HEK293 (cell line): ENCODE measurements around the gene SF3B3.

ENCODE experiments used
- CTCF ChIA-PET: fragments of 350-600 bp; formaldehyde crosslinking; extraction: SDS; loops from one replicate; lab custom pipeline; 2021; ENCODE audit warnings: antibody characterized with exemption; lab: Yijun Ruan, JAX
- POLR2A ChIA-PET: fragments of 300-600 bp; formaldehyde crosslinking; extraction: SDS; loops from one replicate; lab custom pipeline; 2020; ENCODE audit warnings: antibody characterized with exemption, inconsistent platforms; lab: Yijun Ruan, JAX
- H3K27ac ChIP-seq: fragments of 200-500 bp; sonication (Bioruptor generic); 2 replicates; pipeline ENCODE4 v1.5.1; 2014; ENCODE audit warnings: low read depth, low read length, control low read depth, inconsistent platforms; ENCODE audit errors: extremely low read depth
- H3K36me3 ChIP-seq, 2 experiments: fragments of 200-500 bp in 1 of 2; sonication (Bioruptor generic) in 1 of 2; 1 replicate in 1 of 2; 2 replicates in 1 of 2; pipeline ENCODE4 v1.5.1; 2014 to 2017; ENCODE audit warnings: inconsistent platforms in 2 of 2, low read length in 2 of 2; ENCODE audit not compliant: control insufficient read depth in 2 of 2, insufficient read depth in 1 of 2
- H3K4me1 ChIP-seq: fragments of 200-500 bp; sonication (Bioruptor generic); 2 replicates; pipeline ENCODE4 v1.5.1; 2014; ENCODE audit warnings: mild to moderate bottlenecking, low read length, inconsistent platforms; ENCODE audit not compliant: control insufficient read depth, insufficient read depth
- H3K4me3 ChIP-seq: 2 replicates; pipeline ENCODE4 v1.5.1; 2011; ENCODE audit warnings: low read depth, mild to moderate bottlenecking, control low read depth, low read length, moderate library complexity
- H3K9me3 ChIP-seq: fragments of 200-500 bp; sonication (Bioruptor generic); 2 replicates; pipeline ENCODE4 v1.5.1; 2014; ENCODE audit warnings: low read depth, low read length, inconsistent platforms; ENCODE audit not compliant: control insufficient read depth, insufficient read depth
- AEBP2 ChIP-seq: fragments of 450-650 bp; formaldehyde crosslinking; IDR thresholded peaks from 2 replicates; pipeline ENCODE4 v1.5.1; 2016; ENCODE audit warnings: missing biosample characterization, missing genetic modification characterization, borderline replicate concordance
- CTCF ChIP-seq: fragments of 450-650 bp; formaldehyde crosslinking; IDR thresholded peaks from 2 replicates; pipeline ENCODE4 v1.5.1; 2016; ENCODE audit warnings: missing biosample characterization, missing genetic modification characterization
- HOXD13 ChIP-seq: sonication (generic); formaldehyde crosslinking; IDR thresholded peaks from 2 replicates; pipeline ENCODE4 v1.8.0; 2022; ENCODE audit warnings: missing genetic modification reagents, borderline replicate concordance
- PRDM1 ChIP-seq: fragments of 450-650 bp; formaldehyde crosslinking; IDR thresholded peaks from 2 replicates; pipeline ENCODE4; 2016; ENCODE audit warnings: missing biosample characterization, missing genetic modification characterization
- PRDM2 ChIP-seq: fragments of 450-650 bp; formaldehyde crosslinking; IDR thresholded peaks from 2 replicates; pipeline ENCODE4 v1.5.1; 2016; ENCODE audit warnings: missing biosample characterization, missing genetic modification characterization, borderline replicate concordance
- YY1 ChIP-seq: fragments of 450-650 bp; formaldehyde crosslinking; IDR thresholded peaks from 2 replicates; pipeline ENCODE4 v1.5.1; 2018; ENCODE audit warnings: missing biosample characterization, missing genetic modification characterization
- YY2 ChIP-seq: fragments of 450-650 bp; formaldehyde crosslinking; IDR thresholded peaks from 2 replicates; pipeline ENCODE4 v1.5.1; 2016; ENCODE audit warnings: missing biosample characterization, missing genetic modification characterization
- ZBTB17 ChIP-seq: fragments of 450-650 bp; formaldehyde crosslinking; IDR thresholded peaks from 2 replicates; pipeline ENCODE4 v1.5.1; 2016; ENCODE audit warnings: missing biosample characterization, missing genetic modification characterization
- ZBTB48 ChIP-seq: fragments of 450-650 bp; formaldehyde crosslinking; IDR thresholded peaks from 2 replicates; pipeline ENCODE4 v1.5.1; 2016; ENCODE audit warnings: missing biosample characterization, missing genetic modification characterization
- ZFP41 ChIP-seq: fragments of 450-650 bp; formaldehyde crosslinking; IDR thresholded peaks from 2 replicates; pipeline ENCODE4 v1.5.1; 2016; ENCODE audit warnings: missing biosample characterization, missing genetic modification characterization, borderline replicate concordance
- ZIC2 ChIP-seq: fragments of 450-650 bp; formaldehyde crosslinking; IDR thresholded peaks from 2 replicates; pipeline ENCODE4 v1.5.1; 2016; ENCODE audit warnings: missing biosample characterization, missing genetic modification characterization
- ZNF146 ChIP-seq: fragments of 450-650 bp; formaldehyde crosslinking; IDR thresholded peaks from 2 replicates; pipeline ENCODE4 v1.5.1; 2016; ENCODE audit warnings: missing biosample characterization, missing genetic modification characterization
- ZNF157 ChIP-seq: fragments of 450-650 bp; formaldehyde crosslinking; IDR thresholded peaks from 2 replicates; pipeline ENCODE4 v1.5.1; 2016; ENCODE audit warnings: missing biosample characterization, missing genetic modification characterization
- ZNF16 ChIP-seq: fragments of 450-650 bp; formaldehyde crosslinking; IDR thresholded peaks from 2 replicates; pipeline ENCODE4 v1.5.1; 2016; ENCODE audit warnings: low read depth, missing biosample characterization, missing genetic modification characterization
- ZNF274 ChIP-seq, 2 experiments: fragments of 200-500 bp in 1 of 2; fragments of 450-650 bp in 1 of 2; sonication (Bioruptor generic) in 1 of 2; formaldehyde crosslinking in 1 of 2; IDR thresholded peaks; 2 replicates each; pipeline versions ENCODE4 v1.5.1 to v1.6.1; 2014 to 2016; ENCODE audit warnings: borderline replicate concordance in 1 of 2, inconsistent platforms in 1 of 2, low read length in 1 of 2, missing biosample characterization in 1 of 2, missing genetic modification characterization in 1 of 2
- ZNF341 ChIP-seq: fragments of 450-650 bp; formaldehyde crosslinking; IDR thresholded peaks from 2 replicates; pipeline ENCODE4; 2016; ENCODE audit warnings: low read depth, missing biosample characterization, missing genetic modification characterization
- ZNF366 ChIP-seq: fragments of 450-650 bp; formaldehyde crosslinking; conservative IDR thresholded peaks from 2 replicates; pipeline ENCODE4 v1.5.1; 2016; ENCODE audit warnings: missing biosample characterization, missing genetic modification characterization
- ZNF391 ChIP-seq: fragments of 450-650 bp; formaldehyde crosslinking; IDR thresholded peaks from 2 replicates; pipeline ENCODE4 v1.5.1; 2016; ENCODE audit warnings: low read depth, missing biosample characterization, missing genetic modification characterization, borderline replicate concordance
- ZNF473 ChIP-seq: fragments of 450-650 bp; formaldehyde crosslinking; IDR thresholded peaks from 2 replicates; pipeline ENCODE4 v1.5.1; 2017; ENCODE audit warnings: missing biosample characterization, missing genetic modification characterization
- ZNF514 ChIP-seq: fragments of 450-650 bp; formaldehyde crosslinking; IDR thresholded peaks from 2 replicates; pipeline ENCODE4 v1.5.1; 2016; ENCODE audit warnings: missing biosample characterization, missing genetic modification characterization
- ZNF585B ChIP-seq: fragments of 450-650 bp; formaldehyde crosslinking; IDR thresholded peaks from 2 replicates; pipeline ENCODE4 v1.5.1; 2016; ENCODE audit warnings: missing biosample characterization, missing genetic modification characterization
- ZNF600 ChIP-seq: fragments of 450-650 bp; formaldehyde crosslinking; IDR thresholded peaks from 2 replicates; pipeline ENCODE4 v1.5.1; 2016; ENCODE audit warnings: missing biosample characterization, missing genetic modification characterization
- ZNF610 ChIP-seq: fragments of 450-650 bp; formaldehyde crosslinking; IDR thresholded peaks from 2 replicates; pipeline ENCODE4 v1.5.1; 2016; ENCODE audit warnings: missing biosample characterization, missing genetic modification characterization, borderline replicate concordance
- ZNF621 ChIP-seq: fragments of 450-650 bp; formaldehyde crosslinking; IDR thresholded peaks from 2 replicates; pipeline ENCODE4 v1.5.1; 2017; ENCODE audit warnings: missing biosample characterization, missing genetic modification characterization

Gene SF3B3

GRCh38 chr16:70582280-70582978 is 58.8 kb downstream of the SF3B3 start:
- Histone ChIP-seq H3K4me1 (no peaks in the 10 kb centered on the region), H3K27ac (no peak overlapping the region)
- TF ChIP-seq ZBTB17 (peak; percentile 77), ZNF341 (tag by site-specific recombination) (no peak), ZNF600 (tag by site-specific recombination) (0 out of 2 replicates have a peak, but pooled peaks have one; percentile 28), ZNF274 (IDR thresholded peaks at IDR 0.05; ENCODE audit: low read length) (no peak), ZNF274 (tag by site-specific recombination; IDR thresholded peaks at IDR 0.05; ENCODE audit: borderline replicate concordance) (no peak), CTCF (tag by site-specific recombination) (peak; percentile 43; the same call in 1 of the 2 replicates), ZNF366 (no peak), PRDM1 (no peak)
- TF ChIP-seq, all 188 proteins: peak for 3
- Histone ChIP-seq H3K36me3 (no peaks in the 10 kb centered on the region), H3K9me3 (no peaks in the 10 kb centered on the region), H3K4me3 (no peak overlapping the region)
- ChIA-PET POLR2A (no interaction called here), CTCF (interaction anchor here (1.0 kb wide), 1 partner anchor 72 kb away, joined by 4 read pairs; no protein-coding TSS in a partner anchor)

- TF ChIP-seq ZNF621 (tag by site-specific recombination) (no peak), ZFP41 (no peak), ZNF610 (tag by site-specific recombination) (no peak), AEBP2 (tag by site-specific recombination) (no peak), ZNF16 (tag by site-specific recombination) (no peak), ZIC2 (no peak), ZNF146 (tag by site-specific recombination) (no peak), ZNF473 (tag by site-specific recombination) (no peak)
- CTCF ChIA-PET = no interaction called here
- H3K9me3 ChIP-seq = no peaks in the 10 kb centered on the region
- POLR2A ChIA-PET = no interaction called here
- no peaks in the 10 kb centered on the region for H3K4me1 ChIP-seq
- no peak overlapping the region for H3K4me3 ChIP-seq
- H3K27ac ChIP-seq = no peak overlapping the region
- H3K36me3 ChIP-seq = no peaks in the 10 kb centered on the region
These were observed 63.1 kb downstream of the SF3B3 start for GRCh38 chr16:70586731-70587130.

GRCh38 chr16:70588565-70588964 is 64.9 kb downstream of the SF3B3 start:
- ChIA-PET CTCF (no interaction called here), POLR2A (interaction anchor here (0.6 kb wide), 1 partner anchor 10 kb away, joined by 3 read pairs; no protein-coding TSS in a partner anchor)
- H3K27ac ChIP-seq = no peak overlapping the region
- no peaks in the 10 kb centered on the region for H3K9me3 ChIP-seq
- H3K36me3 ChIP-seq = no peaks in the 10 kb centered on the region
- no peaks in the 10 kb centered on the region for H3K4me1 ChIP-seq
- H3K4me3 ChIP-seq = no peak overlapping the region
- TF ChIP-seq ZNF157 (tag by site-specific recombination) (no peak), YY2 (tag by site-specific recombination) (no peak), ZBTB48 (tag by site-specific recombination) (no peak), ZNF391 (tag by site-specific recombination) (no peak), YY1 (no peak), ZNF585B (no peak), ZNF514 (tag by site-specific recombination) (no peak), HOXD13 (CRISPR knock-in tag) (no peak), PRDM2 (no peak)
